ENCODE data around the gene POLR1H. TPM values are rescaled to one million over a fixed set of nuclear protein-coding genes. Genes with fewer than 3 reads are reported as not detected.

Gene POLR1H
- total RNA-seq, 1 donor = 20.3 TPM

DNA sequence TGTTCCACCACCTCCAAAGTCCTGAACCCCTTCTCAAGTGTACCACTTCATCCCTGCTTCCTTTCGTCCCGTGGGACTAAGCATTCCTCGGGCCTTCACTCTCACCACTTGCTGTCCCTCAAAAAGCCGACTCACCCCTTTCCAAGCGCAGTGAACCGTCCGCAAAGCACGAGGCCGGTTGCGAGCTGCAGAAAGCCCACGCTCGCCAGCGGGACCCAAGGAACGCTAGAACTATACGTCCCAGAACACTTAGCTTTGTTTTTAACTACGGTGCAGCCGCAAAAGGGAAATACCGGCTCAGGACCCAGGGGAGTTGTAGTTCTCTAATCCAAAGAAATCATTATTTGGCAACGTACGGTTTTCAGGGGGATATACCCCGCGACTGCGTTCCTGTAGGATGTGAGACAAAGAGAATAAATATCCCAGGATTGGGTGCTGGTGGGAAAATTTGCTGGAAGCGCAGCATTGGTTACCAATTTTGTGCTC, 416 bp upstream of the POLR1H start:
- DNase-seq (ENCODE audit: low read depth) = peak; percentile 51
- H3K4me3 ChIP-seq (ENCODE audit: low read depth, low read length) = peak overlapping the region; percentile 96
- no peak for TF ChIP-seq CTCF (IDR thresholded peaks at IDR 0.05; ENCODE audit: insufficient read depth, low read depth, low read length)

GRCh38 chr6:30061858-30062458, 893 bp downstream of the POLR1H start:
- DNase-seq (ENCODE audit: low read depth) = no peak
- no peak for TF ChIP-seq CTCF (IDR thresholded peaks at IDR 0.05; ENCODE audit: insufficient read depth, low read depth, low read length)
- H3K4me3 ChIP-seq (ENCODE audit: low read depth, low read length) = peak overlapping the region; percentile 96

DNA sequence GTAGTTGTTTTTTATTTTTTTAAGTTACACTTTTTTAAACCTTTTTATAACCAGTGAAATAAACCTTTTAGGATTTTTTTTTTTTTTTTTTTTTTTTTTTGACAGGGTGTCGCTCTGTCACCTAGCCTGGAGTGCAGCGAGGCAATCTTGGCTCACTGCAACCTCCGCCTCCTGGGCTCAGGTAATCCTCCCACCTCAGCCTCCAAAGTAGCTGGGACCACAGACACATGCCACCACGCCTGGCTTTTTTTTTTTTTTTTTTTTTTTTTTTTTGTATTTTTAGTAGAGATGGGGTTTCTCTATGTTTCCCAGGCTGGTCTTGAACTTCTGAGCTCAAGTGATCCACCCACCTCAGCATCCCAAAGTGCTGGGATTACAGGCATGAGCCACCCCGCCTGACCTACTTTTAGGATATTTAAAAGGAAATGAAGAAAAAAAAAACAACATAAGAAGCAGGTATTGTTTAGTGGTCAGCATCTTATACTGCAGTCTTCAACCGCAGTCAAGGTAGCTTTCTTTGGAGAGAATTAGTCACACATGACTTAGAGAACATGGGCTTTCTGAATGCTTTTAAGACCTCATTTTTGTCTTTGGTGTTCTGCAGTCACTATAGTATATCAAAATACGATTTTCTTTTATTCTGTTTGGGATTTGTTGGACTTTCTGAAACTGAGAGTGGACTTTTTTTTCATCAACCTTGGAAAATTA, 1.6 kb downstream of the POLR1H start:
- TF ChIP-seq CTCF (IDR thresholded peaks at IDR 0.05; ENCODE audit: insufficient read depth, low read depth, low read length) = no peak
- H3K4me3 ChIP-seq (ENCODE audit: low read depth, low read length) = no peak overlapping the region
- DNase-seq (ENCODE audit: low read depth) = no peak

- no peak for TF ChIP-seq CTCF (IDR thresholded peaks at IDR 0.05; ENCODE audit: insufficient read depth, low read depth, low read length)
- no peak overlapping the region for H3K4me3 ChIP-seq (ENCODE audit: low read depth, low read length)
- DNase-seq (ENCODE audit: low read depth) = no peak
These were observed 2.2 kb downstream of the POLR1H start for GRCh38 chr6:30063315-30063714.

- peak overlapping the region; percentile 88 for H3K4me3 ChIP-seq (ENCODE audit: low read depth, low read length)
- no peak for DNase-seq (ENCODE audit: low read depth)
- no peak for TF ChIP-seq CTCF (IDR thresholded peaks at IDR 0.05; ENCODE audit: insufficient read depth, low read depth, low read length)
These were observed 5.0 kb downstream of the POLR1H start for GRCh38 chr6:30066082-30066481.

DNA sequence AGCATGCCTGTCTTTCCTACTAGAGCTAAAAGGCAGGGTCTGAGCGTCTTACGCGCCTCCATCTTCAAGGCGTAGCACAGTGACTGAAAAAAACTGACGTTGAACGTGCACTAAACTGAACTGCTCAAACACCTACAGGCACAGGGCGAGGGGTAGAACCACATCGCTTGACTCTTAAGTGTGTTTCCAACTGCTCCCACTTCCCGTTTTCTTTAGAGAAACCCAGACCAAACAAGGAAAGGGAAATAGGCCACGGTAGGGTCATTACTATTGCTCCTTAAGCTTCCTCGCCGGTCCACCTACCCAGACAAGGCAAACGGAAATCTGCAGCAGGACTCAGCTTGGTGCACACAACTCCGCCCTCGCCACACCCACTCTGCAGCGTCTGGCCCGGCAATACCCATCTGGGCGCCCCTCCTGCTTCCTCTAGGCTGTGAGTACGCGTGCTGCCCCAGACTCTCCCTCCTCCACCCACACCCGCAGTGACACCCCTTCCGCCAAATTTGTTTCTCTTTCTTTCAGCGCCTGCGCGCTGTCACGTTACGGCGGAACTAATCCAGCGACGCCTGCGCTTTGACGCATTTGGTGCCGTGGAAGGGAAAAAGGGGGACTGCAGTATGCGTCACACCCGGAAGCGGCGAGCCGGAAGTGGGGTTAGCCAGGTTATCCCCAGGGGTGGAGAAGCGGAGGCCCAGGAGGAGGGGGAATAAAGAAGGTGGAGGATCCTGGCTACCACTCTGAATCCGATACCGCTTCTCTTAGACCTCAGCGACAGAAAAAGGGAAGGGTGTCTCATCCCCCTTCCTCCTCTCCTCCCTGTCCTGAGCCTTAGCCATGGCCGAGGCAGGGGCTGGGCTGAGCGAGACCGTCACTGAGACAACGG, 5.8 kb downstream of the POLR1H start, which contains the start of gene PPP1R11:
Gene PPP1R11, plus strand, starts transcription at position 622 of the 883 bp plus-strand sequence. Its CDS starts 213 bp downstream, at position 835.
- peak within 1 kb of the TSS; percentile 88 for H3K4me3 ChIP-seq (ENCODE audit: low read depth, low read length)
- no peak for TF ChIP-seq CTCF (IDR thresholded peaks at IDR 0.05; ENCODE audit: insufficient read depth, low read depth, low read length)
- DNase-seq (ENCODE audit: low read depth) = peak; percentile 99
